HCT116 (cell line): Measurements from ENCODE around the gene FANK1. TPM values are rescaled to one million over a fixed set of nuclear protein-coding genes. Genes with fewer than 3 reads are reported as not detected.

ENCODE experiments used
- ATAC-seq: fragments of 200-7000 bp; cut with Tn5 transposase; 2 replicates; pipeline ENCODE4 v1.9.1; 2020; ENCODE audit warnings: mild to moderate bottlenecking, moderate library complexity
- BruUV-seq: library from RNA; stranded (reverse); fragments of 400-500 nt; replicated peaks from 2 replicates; lab custom pipeline; 2021; lab: Mats Ljungman, UMichigan
- CTCF ChIA-PET: fragments of 300-600 bp; sonication (Branson Sonifier 250); formaldehyde crosslinking; loops from one replicate; lab custom pipeline; 2021; ENCODE audit warnings: antibody characterized with exemption; lab: Charles Lee
- POLR2A ChIA-PET: fragments of 300-600, 350-600 bp; sonication (Branson Sonifier 250); formaldehyde crosslinking; loops from one replicate; lab custom pipeline; 2021; ENCODE audit warnings: antibody characterized with exemption; lab: Charles Lee
- RAD21 ChIA-PET, 2 experiments: fragments of 300-600 bp; sonication (Branson Sonifier 250); formaldehyde crosslinking; loops; one replicate each; lab custom pipeline; 2023; ENCODE audit warnings: low total read pairs in 2 of 2; ENCODE audit not compliant: uncharacterized antibody in 2 of 2, unreplicated experiment in 2 of 2, low non-redundant PET in 1 of 2; lab: Charles Lee
- DNase-seq: peaks from one replicate; pipeline ENCODE4 v3.0.0-alpha.2; 2010; ENCODE audit warnings: low read depth, low spot score
- H2AFZ ChIP-seq: fragments of 200-600 bp; shearing (Covaris generic), sonication (generic); 2 replicates; pipeline ENCODE4 v1.6.1; 2017; ENCODE audit warnings: low read depth, mixed run types, mixed read lengths, antibody characterized with exemption, low read length; ENCODE audit not compliant: poor library complexity, severe bottlenecking
- H3K27ac ChIP-seq: 2 replicates; pipeline ENCODE4 v1.5.1; 2012; ENCODE audit warnings: low read depth, low read length
- H3K27me3 ChIP-seq: fragments of 200-600 bp; sonication (generic); 2 replicates; pipeline ENCODE4 v1.6.1; 2016; ENCODE audit warnings: mixed run types, low read length, mixed read lengths; ENCODE audit not compliant: insufficient read depth
- H3K36me3 ChIP-seq, 2 experiments: fragments of 200-500 bp in 1 of 2; fragments of 200-600 bp in 1 of 2; sonication (Bioruptor generic) in 1 of 2; sonication (generic) in 1 of 2; 2 replicates each; pipeline versions ENCODE4 v1.5.1 to v1.6.1; 2014 to 2016; ENCODE audit warnings: low read length in 2 of 2, inconsistent platforms in 1 of 2, mixed read lengths in 1 of 2, mixed run types in 1 of 2; ENCODE audit not compliant: insufficient read depth in 2 of 2, control insufficient read depth in 1 of 2
- H3K4me1 ChIP-seq, 2 experiments: fragments of 200-600 bp in 1 of 2; sonication (generic) in 1 of 2; 2 replicates each; pipeline versions ENCODE4 v1.5.1 to v1.6.1; 2012 to 2017; ENCODE audit warnings: low read length in 2 of 2, inconsistent platforms in 1 of 2, mild to moderate bottlenecking in 1 of 2, mixed read lengths in 1 of 2, mixed run types in 1 of 2, moderate library complexity in 1 of 2; ENCODE audit not compliant: insufficient read depth in 2 of 2, control insufficient read depth in 1 of 2
- H3K4me2 ChIP-seq: fragments of 200-600 bp; sonication (generic); 2 replicates; pipeline ENCODE4 v1.6.1; 2017; ENCODE audit warnings: mixed run types, low read length, mixed read lengths
- H3K4me3 ChIP-seq, 2 experiments: fragments of 200-600 bp in 1 of 2; sonication (generic) in 1 of 2; replicated peaks in 1 of 2; 2 replicates each; pipeline ENCODE4 v1.5.1; 2011 to 2016; ENCODE audit warnings: low read length in 2 of 2, control low read depth in 1 of 2, low read depth in 1 of 2, mild to moderate bottlenecking in 1 of 2, mixed read lengths in 1 of 2, mixed run types in 1 of 2
- H3K79me2 ChIP-seq: fragments of 200-600 bp; sonication (generic); 2 replicates; pipeline ENCODE4 v1.6.1; 2017; ENCODE audit warnings: mild to moderate bottlenecking, mixed run types, low read length, moderate library complexity, mixed read lengths; ENCODE audit not compliant: insufficient read depth
- H3K9ac ChIP-seq: fragments of 200-600 bp; sonication (generic); 2 replicates; pipeline ENCODE4 v1.6.1; 2016; ENCODE audit warnings: low read length, mixed read lengths
- H3K9me2 ChIP-seq: fragments of 200-600 bp; sonication (generic), shearing (Covaris generic); 2 replicates; pipeline ENCODE4 v1.6.1; 2017; ENCODE audit warnings: mixed run types, mild to moderate bottlenecking, moderate library complexity; ENCODE audit not compliant: insufficient read depth
- H3K9me3 ChIP-seq, 2 experiments: fragments of 200-500 bp in 1 of 2; fragments of 200-600 bp in 1 of 2; sonication (Bioruptor generic) in 1 of 2; sonication (generic) in 1 of 2; 2 replicates each; pipeline ENCODE4 v1.6.1; 2014 to 2017; ENCODE audit warnings: low read length in 2 of 2, mixed read lengths in 2 of 2, inconsistent platforms in 1 of 2, low read depth in 1 of 2, mild to moderate bottlenecking in 1 of 2, mixed run types in 1 of 2, moderate library complexity in 1 of 2; ENCODE audit not compliant: control insufficient read depth in 1 of 2, insufficient read depth in 1 of 2
- H4K20me1 ChIP-seq: fragments of 200-600 bp; sonication (generic), shearing (Covaris generic); 2 replicates; pipeline ENCODE4 v1.6.1; 2017; ENCODE audit warnings: mixed run types, mild to moderate bottlenecking, moderate library complexity; ENCODE audit not compliant: insufficient read depth
- ATF3 ChIP-seq: IDR thresholded peaks from 2 replicates; pipeline ENCODE4 v1.6.1; 2012
- CBX3 ChIP-seq: IDR thresholded peaks from 2 replicates; pipeline ENCODE4 v1.6.1; 2012; ENCODE audit warnings: low read depth
- CEBPB ChIP-seq: IDR thresholded peaks from 2 replicates; pipeline ENCODE4 v1.6.1; 2012; ENCODE audit warnings: low read depth
- CTCF ChIP-seq, 3 experiments: fragments of 200-600 bp in 1 of 3; sonication (generic) in 1 of 3; IDR thresholded peaks in 2 of 3; conservative IDR thresholded peaks in 1 of 3; 2 replicates each; pipeline ENCODE4 v1.5.1; 2012 to 2017; ENCODE audit warnings: low read depth in 2 of 3, low read length in 2 of 3, antibody characterized with exemption in 1 of 3, borderline replicate concordance in 1 of 3, control low read depth in 1 of 3, mild to moderate bottlenecking in 1 of 3, mixed read lengths in 1 of 3, mixed run types in 1 of 3, moderate library complexity in 1 of 3; ENCODE audit not compliant: insufficient read depth in 1 of 3
- EGR1 ChIP-seq: IDR thresholded peaks from 2 replicates; pipeline ENCODE4 v1.6.1; 2012; ENCODE audit warnings: low read depth
- ELF1 ChIP-seq: IDR thresholded peaks from 2 replicates; pipeline ENCODE4 v1.6.1; 2012; ENCODE audit warnings: low read depth, borderline replicate concordance
- FOSL1 ChIP-seq: IDR thresholded peaks from 2 replicates; pipeline ENCODE4 v1.6.1; 2012; ENCODE audit warnings: low read depth
- JUND ChIP-seq: IDR thresholded peaks from 2 replicates; pipeline ENCODE4 v1.6.1; 2012
- MAX ChIP-seq: IDR thresholded peaks from 2 replicates; pipeline ENCODE4 v1.6.1; 2012
- POLR2A ChIP-seq: IDR thresholded peaks from 2 replicates; pipeline ENCODE4 v1.7.0; 2011; ENCODE audit warnings: borderline replicate concordance; ENCODE audit not compliant: insufficient read depth, insufficient read length; ENCODE audit errors: extremely low read depth
- RAD21 ChIP-seq: IDR thresholded peaks from 2 replicates; pipeline ENCODE4 v1.6.1; 2012; ENCODE audit warnings: low read depth, mild to moderate bottlenecking
- SIN3A ChIP-seq: IDR thresholded peaks from 2 replicates; pipeline ENCODE4 v1.6.1; 2012; ENCODE audit warnings: low read depth
- SP1 ChIP-seq: IDR thresholded peaks from 2 replicates; pipeline ENCODE4 v1.6.1; 2012; ENCODE audit warnings: low read depth
- SRF ChIP-seq: IDR thresholded peaks from 2 replicates; pipeline ENCODE4 v1.6.1; 2012; ENCODE audit warnings: low read depth
- ZBTB33 ChIP-seq: IDR thresholded peaks from 2 replicates; pipeline ENCODE4 v1.6.1; 2011; ENCODE audit warnings: mild to moderate bottlenecking, low read length, moderate library complexity; ENCODE audit not compliant: insufficient replicate concordance; ENCODE audit errors: extremely low read depth
- ZFX ChIP-seq: fragments of 450-650 bp; IDR thresholded peaks from 2 replicates; pipeline ENCODE4 v1.6.1; 2017
- intact Hi-C: fragments of 100-400 bp; cut with micrococcal nuclease; formaldehyde crosslinking; loops from 2 replicates; pipeline ENCODE4 v1.10.0; 2022
- total RNA-seq: library from RNA; stranded (reverse); gene quantifications from one replicate; pipeline ENCODE4 v1.2.1, GENCODE V29; 2021; ENCODE audit not compliant: unreplicated experiment

Gene FANK1
- total RNA-seq, 1 experiment from 2014 or later, result 5.4 TPM

GRCh38 chr10:125866421-125867029, 29.8 kb upstream of the FANK1 start:
- ChIA-PET CTCF (interaction anchor here (1.0 kb wide), 1 partner anchor 13 kb away, joined by 3 read pairs; no protein-coding TSS in a partner anchor), RAD21 (no interaction called here)
- H3K4me1 ChIP-seq, result no peaks in the 10 kb centered on the region
- no peak for ATAC-seq
- H3K27ac ChIP-seq, result no peak overlapping the region
- intact Hi-C loops, result loop anchor here (5.0 to 10.0 kb wide), 3 partner anchors 66 to 298 kb away; no protein-coding TSS in a partner anchor
- no peak overlapping the region for H3K4me2 ChIP-seq
- no peaks in the 10 kb centered on the region for H3K79me2 ChIP-seq
- H4K20me1 ChIP-seq, result no peaks in the 10 kb centered on the region
- H3K27me3 ChIP-seq, result no peaks in the 10 kb centered on the region
- H3K36me3 ChIP-seq, result peaks cover 0 to 9% of the 10 kb centered on the region in 2 experiments; a peak in 3 of 4 replicates
- H2AFZ ChIP-seq, result no peak overlapping the region
- H3K9ac ChIP-seq, result no peak overlapping the region
- no peaks in the 10 kb centered on the region for H3K9me2 ChIP-seq
- no peak for TF ChIP-seq CEBPB
- TF ChIP-seq, all 23 proteins: peak for 0
- Histone ChIP-seq H3K4me3 (no peak overlapping the region), H3K9me3 (no peaks in the 10 kb centered on the region)
- TSS peak; percentile 26 for BruUV-seq
- POLR2A ChIA-PET, result no interaction called here
- no peak for DNase-seq

GRCh38 chr10:125868372-125868975, 27.9 kb upstream of the FANK1 start:
- Histone ChIP-seq H3K79me2 (no peaks in the 10 kb centered on the region), H2AFZ (no peak overlapping the region), H3K27ac (no peak overlapping the region), H3K27me3 (no peaks in the 10 kb centered on the region), H3K9me3 (no peaks in the 10 kb centered on the region), H3K4me2 (no peak overlapping the region), H3K4me1 (no peaks in the 10 kb centered on the region), H3K9me2 (no peaks in the 10 kb centered on the region), H3K9ac (no peak overlapping the region), H3K4me3 (no peak overlapping the region), H4K20me1 (no peaks in the 10 kb centered on the region), H3K36me3 (peaks cover 0 to 9% of the 10 kb centered on the region in 2 experiments; a peak in 3 of 4 replicates)
- ChIA-PET RAD21 (interaction anchor here in 1 of 2 experiments (1.4 kb wide), 1 partner anchor 66 kb away, joined by 3 read pairs; no protein-coding TSS in a partner anchor), POLR2A (no interaction called here), CTCF (interaction anchor here (1.1 to 2.5 kb wide), 6 partner anchors 11 to 114 kb away, joined by 4 to 18 read pairs (median 8); no protein-coding TSS in a partner anchor)
- intact Hi-C loops, result loop anchor here (1.0 to 10.0 kb wide), 6 partner anchors 64 to 730 kb away; no protein-coding TSS in a partner anchor
- ATAC-seq (peak; percentile 87), DNase-seq (peak; percentile 59)
- BruUV-seq, result no TSS peak
- no peak for TF ChIP-seq EGR1
- 0 out of 2 replicates have a peak, but pooled peaks have one; percentile 42 for TF ChIP-seq CBX3
- peak; percentile 13 for TF ChIP-seq FOSL1
- TF ChIP-seq CEBPB, result no peak
- TF ChIP-seq SRF, result no peak
- no peak for TF ChIP-seq ELF1
- no peak for TF ChIP-seq JUND
- TF ChIP-seq POLR2A, result no peak
- TF ChIP-seq CTCF (IDR thresholded peaks at IDR 0.05 in 2 of 3, conservative IDR thresholded peaks at IDR 0.05 in 1 of 3; ENCODE audit: borderline replicate concordance in 1 of 3, insufficient read depth in 1 of 3, low read depth in 2 of 3, low read length in 2 of 3), result peak; percentile 85 to 100 (median 94); a peak in 5 of 6 replicates
- TF ChIP-seq SIN3A, result no peak
- no peak for TF ChIP-seq SP1
- no peak for TF ChIP-seq ZBTB33
- TF ChIP-seq ATF3, result no peak
- no peak for TF ChIP-seq ZFX
- TF ChIP-seq MAX, result no peak
- TF ChIP-seq RAD21, result peak; percentile 97
